Occipital lobe (tissue), 2 donors: ENCODE results near the gene INHBC. TPM values are rescaled to one million over a fixed set of nuclear protein-coding genes. Genes with fewer than 3 reads are reported as not detected.
"Not testable (repeated sequence)": the region's sequence is repeated elsewhere in the genome, so short reads cannot be mapped to it uniquely, and the experiment has no call there.

Source experiments
- DNase-seq: peaks from one replicate; lab custom pipeline; 2025; lab: John Stamatoyannopoulos, UW
- total RNA-seq: library from RNA; depleted of rRNA; stranded (reverse); fragments of >200 nt; gene quantifications from one replicate; pipeline ENCODE4 v1.2.3, GENCODE V29; 2014

INHBC gene
- total RNA-seq, 1 donor from 2014 or later = not detected

DNA sequence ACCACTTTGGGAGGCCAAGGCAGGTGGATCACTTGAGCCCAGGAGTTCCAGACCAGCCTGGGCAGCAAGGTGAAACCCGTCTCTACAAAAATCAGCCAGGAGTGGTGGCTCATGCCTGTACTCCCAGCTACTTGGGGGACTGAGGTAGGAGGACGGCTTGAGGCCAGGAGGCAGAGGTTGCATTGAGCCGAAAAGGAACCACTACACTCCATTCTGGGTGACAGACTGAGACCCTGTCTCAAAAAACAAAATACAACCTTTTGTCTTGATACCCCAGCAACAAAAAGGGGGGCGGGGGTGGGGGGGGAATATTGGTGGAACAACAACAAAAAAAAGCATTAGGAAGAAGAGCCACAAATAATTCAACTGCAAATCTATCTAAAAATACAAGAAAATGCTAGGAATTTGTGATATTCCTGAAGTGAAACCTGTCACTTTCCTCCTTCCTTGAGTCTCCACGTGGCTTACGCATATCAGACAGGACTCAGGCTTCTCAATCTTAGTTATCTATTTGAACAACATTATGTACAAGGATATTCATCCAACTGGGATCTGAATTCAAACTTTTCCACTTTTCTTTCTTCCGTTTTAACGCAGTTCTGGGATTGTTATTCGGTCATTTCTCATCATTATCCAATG lies 5.0 kb upstream of the INHBC start:
- DNase-seq = no peak

DNA sequence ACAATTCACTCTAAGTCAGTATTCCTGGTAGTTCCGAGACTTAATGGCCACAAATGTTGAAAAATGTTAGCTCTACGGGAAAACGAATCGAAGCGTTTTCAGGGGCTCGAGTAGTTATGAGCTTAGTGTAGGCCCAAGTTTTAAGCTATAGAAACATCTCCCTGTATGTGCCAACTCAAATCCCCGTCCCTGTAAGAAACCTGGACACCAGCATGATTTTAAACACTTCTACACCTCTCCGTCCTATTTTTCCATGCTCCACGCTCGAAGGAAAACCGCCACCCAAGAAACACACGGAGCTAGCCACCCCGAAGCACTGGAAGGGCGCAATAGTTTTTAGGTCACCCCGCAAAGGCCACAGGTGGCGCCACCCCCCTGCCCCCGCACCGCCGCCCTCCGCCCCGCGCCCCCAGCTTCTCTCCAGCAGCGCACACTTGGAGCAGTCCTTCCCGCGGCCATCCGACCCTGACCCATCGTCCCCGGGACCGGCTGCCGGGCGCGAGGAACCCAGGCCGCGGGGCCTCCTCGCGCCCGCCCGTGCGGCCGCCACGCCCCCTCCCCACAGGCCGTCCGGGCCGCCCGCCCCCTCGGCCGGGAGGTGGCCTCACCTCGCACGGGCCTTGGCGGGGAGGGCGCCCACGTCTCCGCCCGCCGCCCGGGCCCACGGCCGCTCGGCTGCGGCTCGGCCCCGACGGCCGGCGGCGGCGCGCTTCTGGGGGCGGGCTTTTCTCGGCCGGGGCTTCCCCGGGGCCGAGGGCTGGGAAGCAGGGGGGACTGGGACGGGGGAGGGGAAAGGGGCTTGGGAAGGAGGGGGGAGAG lies 4.3 kb upstream of the INHBC start:
- DNase-seq = no peak

DNA sequence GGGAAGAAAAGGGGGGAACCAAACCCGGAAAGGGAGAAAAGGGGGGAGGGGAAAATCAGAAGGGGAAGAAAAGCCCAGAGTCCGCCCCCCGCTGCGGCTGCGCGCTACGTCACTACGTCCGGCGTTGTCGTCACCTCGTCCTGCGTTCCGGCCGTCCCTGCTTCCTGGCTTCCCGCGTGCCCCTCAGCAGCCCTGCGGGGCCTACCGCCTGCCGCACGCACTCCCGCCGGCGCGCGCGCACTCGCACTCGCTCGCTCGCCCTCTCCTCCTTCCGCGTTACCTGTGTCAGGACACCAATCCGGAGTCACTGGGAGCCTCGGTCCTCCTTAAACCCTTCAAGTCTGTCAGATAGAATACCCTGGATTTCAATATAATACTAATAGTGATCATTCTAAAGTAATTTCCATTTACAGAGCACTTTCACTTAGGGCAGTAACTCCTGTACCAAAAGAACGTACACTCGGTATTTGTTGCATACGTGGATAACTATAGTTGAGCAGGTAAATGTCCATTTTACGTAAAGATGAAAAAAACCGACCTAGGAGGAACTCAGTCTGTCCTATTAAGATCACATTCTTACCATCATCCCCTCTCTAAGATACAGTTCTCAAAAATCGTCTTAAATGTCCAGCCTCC lies 3.5 kb upstream of the INHBC start, which contains the start of gene R3HDM2:
R3HDM2 (minus strand) TSS at position 113 of the 636 bp plus-strand sequence. CDS start 120,615 bp downstream, outside the sequence.
- peak; percentile 89 for DNase-seq

GRCh38 chr12:57431654-57432188 lies 2.9 kb upstream of the INHBC start:
- no peak for DNase-seq

DNA sequence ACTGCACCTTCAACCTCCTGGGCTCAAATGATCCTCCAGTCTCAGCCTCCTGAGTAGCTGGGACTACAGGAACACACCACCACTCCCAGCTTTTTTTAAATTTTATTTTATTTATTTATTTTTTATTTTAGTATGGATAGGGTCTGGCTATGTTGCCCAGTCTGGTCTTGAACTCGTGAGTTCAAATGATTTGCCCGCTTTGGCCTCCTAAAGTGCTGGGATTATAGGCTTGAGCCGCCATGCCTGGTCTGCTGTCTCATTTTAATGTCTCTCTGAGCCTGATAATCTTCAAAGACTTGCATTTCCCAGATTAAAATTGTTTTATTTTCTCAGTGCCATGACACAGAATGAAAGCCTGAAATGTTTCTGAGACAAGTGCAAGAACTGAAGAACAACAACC lies 1.2 kb upstream of the INHBC start:
- no peak for DNase-seq

DNA sequence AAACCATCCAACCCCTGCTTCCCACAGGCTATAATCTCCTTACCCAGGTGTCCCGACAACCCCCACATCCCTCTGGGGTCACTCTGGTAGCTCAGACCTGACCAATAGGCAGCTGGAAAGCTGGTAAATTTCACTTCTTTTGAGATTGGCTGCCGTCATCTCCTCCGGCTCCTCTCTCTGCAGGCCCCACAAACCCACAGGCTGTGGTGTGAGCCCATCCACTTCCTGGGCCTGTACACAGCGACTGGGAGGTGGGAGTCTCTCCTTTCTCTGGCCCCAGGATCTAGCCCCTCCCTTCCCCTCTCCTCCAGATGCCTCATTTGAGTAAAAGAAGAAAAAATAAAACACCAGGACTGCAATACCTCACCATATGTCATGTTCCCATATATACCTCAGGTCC lies 709 bp downstream of the INHBC start:
- no peak for DNase-seq

DNA sequence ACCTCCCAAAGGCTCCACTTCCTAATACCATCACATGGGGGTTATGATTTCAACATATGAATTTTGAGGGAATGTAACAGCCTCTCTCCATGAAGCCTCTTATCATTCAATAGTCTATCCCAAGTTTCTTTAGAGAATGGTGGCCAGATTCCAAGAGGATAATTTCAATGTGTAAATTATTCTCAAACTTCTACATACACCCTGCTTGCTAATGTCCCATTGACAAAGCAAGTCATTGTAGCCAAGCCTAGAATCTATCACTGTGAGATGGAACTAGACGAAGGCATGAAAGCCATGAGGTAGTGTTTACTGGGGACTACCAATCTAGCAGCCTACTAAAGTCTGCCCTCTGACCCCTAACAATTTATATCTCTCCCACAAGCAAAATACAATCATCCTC lies 3.8 kb downstream of the INHBC start:
- no peak for DNase-seq

DNA sequence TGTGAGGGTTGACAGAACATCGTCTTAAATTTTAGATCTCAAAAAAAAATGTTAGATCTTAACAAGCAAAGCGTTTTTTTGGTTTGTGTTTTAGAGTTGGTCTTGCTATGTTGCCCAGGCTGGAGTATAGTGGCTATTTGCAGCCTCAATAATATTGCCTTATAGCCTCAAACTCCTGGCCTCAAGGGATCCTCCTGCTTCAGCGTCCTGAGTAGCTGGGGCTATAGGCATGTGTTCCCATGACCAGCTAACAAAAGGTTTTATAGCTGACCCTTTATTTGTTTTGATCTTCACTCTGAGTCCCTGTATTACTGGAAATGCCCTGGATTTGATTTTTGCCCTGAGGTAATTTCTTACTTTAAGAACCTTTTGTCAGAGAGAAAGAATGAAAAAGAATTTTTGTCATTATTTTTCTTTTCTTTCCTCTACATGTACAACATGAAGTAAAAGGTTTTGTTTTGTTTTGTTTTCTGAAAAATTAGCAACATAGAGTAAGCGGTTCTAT lies 5.2 kb downstream of the INHBC start:
- no peak for DNase-seq

DNA sequence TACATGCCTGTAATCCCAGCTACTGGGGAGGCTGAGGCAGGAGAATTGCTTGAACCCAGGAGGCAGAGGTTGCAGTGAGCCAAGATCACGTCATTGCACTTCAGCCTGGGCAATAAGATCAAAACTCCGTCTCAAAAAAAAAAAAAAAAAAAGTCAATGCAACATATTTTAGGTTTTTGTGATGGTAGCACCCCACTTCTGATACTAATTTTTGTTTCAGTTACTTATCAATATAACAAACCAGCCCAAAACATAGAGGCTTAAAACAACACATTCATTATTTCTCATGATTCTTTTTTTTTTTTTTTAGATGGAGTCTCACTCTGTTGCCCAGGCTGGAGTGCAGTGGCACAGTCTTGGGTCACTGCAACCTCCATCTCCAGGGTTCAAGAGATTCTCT lies 6.8 kb downstream of the INHBC start:
- not testable (repeated sequence) for DNase-seq

- DNase-seq = no peak
Measured at GRCh38 chr12:57441846-57442427, 7.4 kb downstream of the INHBC start.

- not testable (repeated sequence) for DNase-seq
Measured at GRCh38 chr12:57444337-57444736, 9.8 kb downstream of the INHBC start.

- DNase-seq = no peak
Measured at GRCh38 chr12:57444744-57445143, 10.2 kb downstream of the INHBC start.

GRCh38 chr12:57446292-57446960 lies 11.8 kb downstream of the INHBC start:
- DNase-seq = no peak

GRCh38 chr12:57448669-57449068 lies 14.1 kb downstream of the INHBC start:
- no peak for DNase-seq

DNA sequence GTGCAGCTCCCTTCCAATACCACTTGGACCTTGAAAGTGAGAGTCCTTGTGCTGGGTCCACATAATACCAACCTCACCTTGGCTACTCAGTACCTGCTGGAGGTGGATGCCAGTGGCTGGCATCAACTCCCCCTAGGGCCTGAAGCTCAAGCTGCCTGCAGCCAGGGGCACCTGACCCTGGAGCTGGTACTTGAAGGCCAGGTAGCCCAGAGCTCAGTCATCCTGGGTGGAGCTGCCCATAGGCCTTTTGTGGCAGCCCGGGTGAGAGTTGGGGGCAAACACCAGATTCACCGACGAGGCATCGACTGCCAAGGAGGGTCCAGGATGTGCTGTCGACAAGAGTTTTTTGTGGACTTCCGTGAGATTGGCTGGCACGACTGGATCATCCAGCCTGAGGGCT lies 14.8 kb downstream of the INHBC start:
- DNase-seq = no peak

GRCh38 chr12:57450057-57450456 lies 15.5 kb downstream of the INHBC start:
- DNase-seq = no peak

- no peak for DNase-seq
Measured at GRCh38 chr12:57451233-57451778, 16.7 kb downstream of the INHBC start.

- peak; percentile 73 for DNase-seq
Measured at GRCh38 chr12:57452181-57452936, 17.8 kb downstream of the INHBC start.

- DNase-seq = peak; percentile 60
Measured at GRCh38 chr12:57452937-57453509, 18.4 kb downstream of the INHBC start.

GRCh38 chr12:57454213-57454565 lies 19.6 kb downstream of the INHBC start:
- no peak for DNase-seq
